HG03135 (cell line): ENCODE data around the gene PIM1.
"Not testable (repeated sequence)": the region's sequence is repeated elsewhere in the genome, so short reads cannot be mapped to it uniquely, and the experiment has no call there.

Experiments
- ATAC-seq: cut with Tn5 transposase; IDR thresholded peaks from one replicate; pipeline ENCODE4 v1.9.1; 2021; ENCODE audit warnings: mild to moderate bottlenecking, moderate library complexity; ENCODE audit not compliant: unreplicated experiment

The PIM1 gene

GRCh38 chr6:37185949-37186720 is 16.2 kb downstream of the PIM1 start:
- ATAC-seq, result not testable (repeated sequence)

GRCh38 chr6:37187321-37188022 is 17.5 kb downstream of the PIM1 start:
- ATAC-seq, result no peak

GRCh38 chr6:37188962-37189510 is 19.1 kb downstream of the PIM1 start:
- no peak for ATAC-seq

GRCh38 chr6:37190159-37190535 is 20.2 kb downstream of the PIM1 start:
- no peak for ATAC-seq

DNA sequence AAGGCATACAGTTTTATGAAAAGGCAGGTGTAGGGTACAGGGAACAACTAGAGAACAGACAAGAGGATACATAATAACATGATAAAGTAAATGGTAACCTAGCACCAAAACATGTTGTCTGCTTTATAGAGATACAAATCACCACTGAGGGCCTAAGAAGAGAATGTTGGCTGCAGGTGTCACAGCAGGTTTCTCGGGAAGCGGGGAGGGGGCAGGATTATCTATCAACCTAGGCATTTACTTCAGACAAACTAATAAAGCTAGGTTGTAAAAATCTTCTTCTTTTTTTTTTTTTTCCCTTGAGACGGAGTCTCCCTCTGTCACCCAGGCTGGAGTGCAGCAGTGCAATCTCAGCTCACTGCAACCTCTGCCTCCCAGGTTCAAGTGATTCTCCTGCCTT is 22.7 kb downstream of the PIM1 start:
- no peak for ATAC-seq

DNA sequence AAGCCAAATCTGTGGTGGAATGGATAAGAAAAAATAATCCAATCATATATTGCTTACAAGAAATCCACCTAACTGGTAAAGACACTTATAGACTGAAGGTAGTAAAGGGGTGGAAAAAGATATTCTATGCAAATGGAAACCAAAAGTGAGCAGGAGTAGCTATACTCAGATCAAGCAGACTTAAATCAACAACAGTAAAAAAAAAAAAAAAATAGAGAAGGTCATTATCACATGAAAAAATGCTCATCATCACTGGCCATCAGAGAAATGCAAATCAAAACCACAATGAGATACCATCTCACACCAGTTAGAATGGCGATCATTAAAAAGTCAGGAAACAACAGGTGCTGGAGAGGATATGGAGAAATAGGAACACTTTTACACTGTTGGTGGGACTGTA is 24.9 kb downstream of the PIM1 start:
- ATAC-seq, result not testable (repeated sequence)

DNA sequence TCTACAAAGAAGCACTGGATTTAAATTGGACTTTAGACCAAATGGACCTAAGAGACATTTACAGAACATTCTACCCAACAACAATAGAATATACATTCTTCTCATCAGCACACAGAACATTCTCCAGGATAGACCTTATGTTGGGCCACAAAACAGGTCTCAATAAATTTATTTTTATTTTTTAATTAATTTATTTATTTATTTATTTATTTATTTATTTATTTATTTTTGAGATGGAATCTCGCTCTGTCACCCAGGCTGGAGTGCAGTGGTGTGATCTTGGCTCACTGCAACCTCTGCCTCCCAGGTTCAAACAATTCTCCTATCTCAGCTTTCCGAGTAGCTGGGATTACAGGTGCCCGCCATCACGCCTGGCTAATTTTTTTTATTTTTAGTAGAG is 26.5 kb downstream of the PIM1 start:
- ATAC-seq, result not testable (repeated sequence)

- ATAC-seq, result no peak
Measured at GRCh38 chr6:37200085-37200484, 30.1 kb downstream of the PIM1 start.

DNA sequence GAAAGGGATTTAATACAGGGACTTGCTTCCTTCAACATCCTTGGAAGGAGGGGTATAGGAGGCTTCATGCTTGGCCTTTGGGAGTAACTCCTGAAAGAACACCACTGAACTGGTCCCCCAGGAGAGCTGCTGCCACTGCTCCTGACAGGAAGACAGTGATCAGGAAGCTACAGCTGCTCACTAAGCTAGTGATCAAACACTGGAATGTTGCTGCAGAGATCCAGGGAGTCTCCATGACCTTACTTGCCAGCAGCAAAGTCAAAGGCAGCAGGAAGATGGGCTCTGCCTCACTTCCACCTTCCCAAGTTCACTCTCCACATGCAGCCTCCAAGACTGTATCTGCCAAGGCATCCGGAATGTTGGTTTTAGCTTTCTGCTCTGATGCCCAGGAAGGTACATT is 31.8 kb downstream of the PIM1 start:
- no peak for ATAC-seq

DNA sequence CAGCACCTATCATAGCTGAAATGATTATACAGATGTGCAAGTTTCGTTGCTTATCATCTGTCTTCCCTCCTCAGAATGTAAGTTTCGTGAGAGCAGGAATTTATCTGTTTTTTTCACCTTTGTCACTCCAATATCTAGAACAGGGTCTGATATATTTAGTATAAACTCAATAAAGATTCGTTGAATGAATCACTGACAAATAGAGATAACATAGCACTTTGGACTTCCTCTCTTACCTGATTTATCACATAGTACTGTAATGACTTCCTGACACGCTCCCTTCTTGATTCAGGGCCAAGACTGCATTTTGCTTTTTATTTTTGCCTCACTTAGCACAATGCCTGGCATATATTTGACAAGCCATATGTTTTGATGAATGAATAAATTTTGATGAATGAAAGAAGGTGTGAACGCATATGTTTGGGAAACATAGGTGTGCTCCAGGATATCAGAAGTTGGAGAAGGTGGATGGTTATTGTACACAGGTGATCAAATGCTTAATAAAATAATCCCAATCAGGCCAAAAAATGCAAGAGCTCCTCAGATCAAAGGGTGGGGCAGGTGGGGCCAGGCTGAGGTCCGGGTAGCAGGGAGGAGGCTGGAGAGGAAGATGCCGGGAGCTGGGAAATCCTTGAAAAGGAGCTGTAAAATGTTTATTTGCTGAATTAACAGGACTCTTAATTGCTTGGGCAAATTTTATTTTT is 33.0 kb downstream of the PIM1 start:
- ATAC-seq, result no peak

DNA sequence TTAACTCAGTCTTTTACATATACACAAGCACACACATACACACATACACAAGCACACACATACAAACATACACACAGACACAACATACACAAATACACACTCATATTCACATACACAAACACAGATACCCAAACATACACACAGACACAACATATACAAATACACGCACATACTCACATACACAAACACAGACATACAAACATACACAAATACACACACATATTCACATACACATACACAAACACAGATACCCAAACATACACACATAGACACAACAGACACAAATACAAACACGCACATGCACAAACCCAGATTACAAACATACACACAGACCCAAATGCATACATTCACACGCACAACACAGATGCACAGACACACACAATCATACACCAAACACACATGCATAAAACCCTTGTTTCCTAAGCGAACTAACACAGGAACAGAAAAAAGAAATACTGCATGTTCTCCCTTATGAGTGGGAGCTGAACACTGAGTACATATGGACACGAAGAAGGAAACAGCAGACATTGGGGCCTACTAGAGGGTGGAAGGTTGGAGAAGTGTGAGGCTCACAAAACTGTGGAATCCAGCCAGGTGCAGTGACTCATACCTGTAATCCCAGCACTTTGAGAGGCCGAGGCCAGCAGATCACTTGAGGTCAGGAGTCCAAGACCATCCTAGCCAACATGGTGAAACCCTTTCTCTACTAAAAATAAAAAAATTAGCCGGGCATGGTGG is 34.2 kb downstream of the PIM1 start:
- ATAC-seq, result no peak

DNA sequence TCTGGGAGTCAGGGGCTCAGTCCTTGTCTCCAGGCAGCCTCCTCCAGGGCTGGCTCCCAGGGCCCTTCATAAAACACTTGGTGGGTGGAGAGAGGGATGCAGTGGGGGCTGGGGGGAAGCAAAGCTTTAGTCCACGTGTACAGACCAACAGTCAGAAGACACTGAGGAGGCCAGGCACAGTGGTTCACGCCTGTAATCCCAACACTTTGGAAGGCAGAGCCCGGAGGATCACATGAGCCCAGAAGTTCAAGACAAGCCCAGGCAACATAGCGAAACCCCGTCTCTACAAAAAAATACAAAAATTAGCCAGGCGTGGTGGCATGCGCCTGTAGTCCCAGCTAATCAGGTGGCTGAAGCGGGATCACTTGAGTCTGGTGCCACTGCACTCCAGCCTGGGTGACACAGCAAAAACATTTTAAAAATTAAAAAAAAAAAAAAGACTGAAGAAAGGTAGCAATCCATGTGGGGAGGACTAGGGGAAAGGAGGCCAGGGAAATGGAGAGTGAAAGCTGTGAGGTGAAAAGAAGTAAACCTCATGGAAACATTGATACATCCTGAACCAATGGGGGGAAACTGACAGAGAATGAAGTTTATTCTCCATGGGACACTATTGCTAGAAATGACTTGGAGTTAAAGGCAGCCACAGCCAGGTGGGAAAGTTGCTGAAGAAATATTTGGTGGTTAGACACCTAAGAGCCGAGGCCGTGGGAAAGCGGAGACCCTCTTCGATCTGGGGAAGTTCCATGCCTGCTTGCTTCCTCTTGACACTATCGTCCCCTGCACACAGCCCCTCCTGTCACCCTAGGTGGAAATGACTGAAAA is 35.4 kb downstream of the PIM1 start:
- no peak for ATAC-seq

DNA sequence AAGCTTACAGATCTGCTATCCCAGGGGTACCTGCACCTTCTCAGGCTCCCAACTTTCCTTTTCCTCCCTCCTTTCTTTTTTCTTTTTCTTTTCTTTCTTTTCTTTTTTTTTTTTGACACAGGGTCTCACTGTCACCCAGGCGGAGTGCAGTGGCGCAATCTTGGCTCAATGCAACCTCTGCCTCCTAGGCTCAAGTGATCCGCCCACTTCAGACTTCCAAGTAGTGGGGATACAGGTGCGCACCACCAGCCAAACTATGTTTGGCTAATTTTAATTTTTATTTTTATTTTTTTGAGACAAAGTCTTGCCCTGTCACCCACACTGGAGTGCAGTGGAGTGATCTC is 36.0 kb downstream of the PIM1 start:
- no peak for ATAC-seq

DNA sequence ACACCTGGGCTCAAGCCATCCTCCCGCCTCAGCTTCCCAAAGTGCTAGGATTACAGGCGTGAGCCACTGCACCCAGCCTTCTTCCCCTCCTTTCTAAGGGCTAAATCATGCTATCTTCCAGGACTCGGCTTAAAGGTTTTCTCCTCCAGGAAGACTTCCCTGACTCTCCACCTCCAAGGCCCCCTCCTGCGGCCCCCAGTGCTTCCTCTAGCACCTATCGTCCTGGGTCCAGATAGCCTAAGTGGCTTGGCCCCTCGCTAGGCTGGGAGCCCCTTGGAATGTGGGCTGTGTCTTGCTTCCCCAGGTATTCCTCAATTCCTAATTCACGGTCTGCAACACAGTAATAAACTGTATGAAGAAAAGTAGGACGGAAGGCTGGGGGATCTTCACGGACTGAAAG is 36.7 kb downstream of the PIM1 start:
- no peak for ATAC-seq

- ATAC-seq, result peak; percentile 67
Measured at GRCh38 chr6:37207903-37208456, 38.0 kb downstream of the PIM1 start.

- ATAC-seq, result no peak
Measured at GRCh38 chr6:37208793-37209192, 38.8 kb downstream of the PIM1 start.

- ATAC-seq, result no peak
Measured at GRCh38 chr6:37209461-37210205, 39.7 kb downstream of the PIM1 start.

DNA sequence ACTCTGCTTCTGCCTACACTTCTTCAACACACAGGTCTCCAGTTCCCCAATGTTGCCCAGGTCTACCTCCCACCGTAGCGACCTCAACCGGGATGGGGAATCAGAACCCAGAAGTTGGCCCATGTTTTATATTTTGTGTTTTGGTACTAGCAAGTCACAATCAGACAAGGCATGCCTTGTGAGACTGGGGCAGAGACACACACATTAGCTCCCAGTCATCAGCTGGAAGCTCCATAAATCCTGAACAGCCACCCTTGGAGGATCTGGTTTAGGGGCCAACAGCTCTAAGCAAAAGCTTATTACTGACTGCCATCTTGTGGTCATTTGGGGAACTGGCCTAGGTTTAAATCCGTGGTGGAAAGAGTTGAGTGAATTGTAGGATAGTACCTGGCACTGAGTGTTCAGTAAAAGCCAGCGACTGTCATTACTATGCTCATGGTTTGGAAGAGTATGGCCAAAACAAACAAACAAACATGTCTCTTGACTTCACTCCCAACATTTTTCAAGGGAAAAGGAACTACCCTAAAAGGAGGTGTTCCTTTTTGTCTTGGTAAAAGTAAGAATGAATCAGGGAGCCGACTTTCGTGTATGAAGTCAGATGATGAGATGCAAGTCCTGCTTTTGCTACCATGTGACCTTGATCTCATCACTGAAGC is 40.5 kb downstream of the PIM1 start:
- ATAC-seq, result no peak

DNA sequence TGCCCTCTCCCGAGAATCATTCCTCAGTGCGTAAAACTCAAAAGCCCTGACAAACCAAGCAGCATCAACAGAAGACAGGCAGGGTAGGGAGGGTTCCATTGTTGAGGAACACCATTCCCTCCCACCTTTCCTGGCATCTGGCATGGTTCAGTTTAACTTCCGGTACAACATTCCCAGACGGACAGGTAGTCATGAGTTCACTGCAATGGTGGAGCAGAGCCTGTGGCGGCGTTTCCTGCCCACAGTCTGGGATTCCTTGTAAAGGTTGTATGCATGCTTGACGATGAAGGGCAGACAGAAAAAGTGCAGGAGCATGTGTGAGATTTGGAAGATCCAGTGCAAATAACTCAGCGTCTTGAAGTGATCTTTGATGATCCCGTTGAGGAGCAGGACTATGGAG is 42.3 kb downstream of the PIM1 start:
- ATAC-seq, result no peak
